GM12865 (cell line): ENCODE data around the gene CTNND2.

Experiments used
- DNase-seq: peaks from one replicate; pipeline ENCODE4 v3.0.0; 2010; ENCODE audit warnings: low read depth
- H3K4me3 ChIP-seq: 2 replicates; pipeline ENCODE4 v1.5.1; 2011; ENCODE audit warnings: mild to moderate bottlenecking, low read depth, low read length, control low read depth
- TF ChIP-seq, protein P1 (sequence below): IDR thresholded peaks from 2 replicates; pipeline ENCODE4 v1.5.1; 2011; ENCODE audit warnings: low read length, control low read depth, low read depth, inconsistent platforms; ENCODE audit not compliant: insufficient read depth; ENCODE audit errors: missing control alignments

The CTNND2 gene

DNA sequence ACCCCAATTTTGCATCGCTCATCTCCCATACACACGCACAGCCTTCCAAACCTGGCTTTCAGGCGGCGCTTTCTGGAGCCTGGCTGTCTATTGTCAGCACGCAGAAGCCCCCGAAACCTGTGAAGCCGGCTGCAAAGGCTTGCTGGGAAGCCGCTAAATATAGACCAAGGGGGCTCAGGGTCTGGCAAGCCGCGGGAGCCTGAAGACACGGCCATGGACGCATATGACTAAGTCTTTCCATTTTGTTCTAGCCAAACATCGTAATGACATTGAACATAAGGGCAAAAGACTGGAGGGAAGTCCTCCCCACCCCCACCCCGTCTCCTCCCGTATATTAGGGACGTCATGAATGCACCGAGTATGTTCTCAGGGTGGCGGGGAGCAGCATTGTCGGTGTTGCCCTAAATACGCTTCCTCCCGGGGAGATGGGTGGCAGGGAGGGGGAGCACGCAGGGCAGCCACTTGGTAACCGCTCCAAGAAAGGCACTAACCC, 1.1 kb downstream of the CTNND2 start:
- DNase-seq, result no peak
- no peak overlapping the region for H3K4me3 ChIP-seq
- TF ChIP-seq, protein P1, sequence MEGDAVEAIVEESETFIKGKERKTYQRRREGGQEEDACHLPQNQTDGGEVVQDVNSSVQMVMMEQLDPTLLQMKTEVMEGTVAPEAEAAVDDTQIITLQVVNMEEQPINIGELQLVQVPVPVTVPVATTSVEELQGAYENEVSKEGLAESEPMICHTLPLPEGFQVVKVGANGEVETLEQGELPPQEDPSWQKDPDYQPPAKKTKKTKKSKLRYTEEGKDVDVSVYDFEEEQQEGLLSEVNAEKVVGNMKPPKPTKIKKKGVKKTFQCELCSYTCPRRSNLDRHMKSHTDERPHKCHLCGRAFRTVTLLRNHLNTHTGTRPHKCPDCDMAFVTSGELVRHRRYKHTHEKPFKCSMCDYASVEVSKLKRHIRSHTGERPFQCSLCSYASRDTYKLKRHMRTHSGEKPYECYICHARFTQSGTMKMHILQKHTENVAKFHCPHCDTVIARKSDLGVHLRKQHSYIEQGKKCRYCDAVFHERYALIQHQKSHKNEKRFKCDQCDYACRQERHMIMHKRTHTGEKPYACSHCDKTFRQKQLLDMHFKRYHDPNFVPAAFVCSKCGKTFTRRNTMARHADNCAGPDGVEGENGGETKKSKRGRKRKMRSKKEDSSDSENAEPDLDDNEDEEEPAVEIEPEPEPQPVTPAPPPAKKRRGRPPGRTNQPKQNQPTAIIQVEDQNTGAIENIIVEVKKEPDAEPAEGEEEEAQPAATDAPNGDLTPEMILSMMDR, result no peak

DNA sequence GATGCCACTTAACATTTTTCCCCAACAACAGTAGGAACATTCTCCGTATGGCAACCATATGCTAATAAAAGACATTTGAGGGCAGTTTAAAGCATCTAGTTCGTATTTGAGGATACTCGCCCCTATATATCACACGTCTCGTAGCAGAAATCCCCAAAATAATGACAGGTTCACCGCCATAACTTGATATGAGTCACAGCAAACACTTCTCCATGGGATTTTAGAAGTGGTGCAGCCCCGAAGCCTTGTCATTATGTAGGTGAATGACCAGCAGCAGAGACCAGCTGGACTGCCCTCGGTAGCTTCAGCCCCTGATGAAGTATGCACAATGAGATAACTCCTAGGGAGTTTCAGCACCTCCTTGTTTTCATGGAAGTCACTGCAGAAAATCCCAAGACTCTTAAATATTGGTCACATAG, 2.0 kb downstream of the CTNND2 start:
- TF ChIP-seq, protein P1, result no peak
- no peak for DNase-seq
- H3K4me3 ChIP-seq, result no peak overlapping the region

GRCh38 chr5:11898787-11899186, 5.5 kb downstream of the CTNND2 start:
- DNase-seq, result no peak
- TF ChIP-seq, protein P1, result no peak
- H3K4me3 ChIP-seq, result no peak overlapping the region

DNA sequence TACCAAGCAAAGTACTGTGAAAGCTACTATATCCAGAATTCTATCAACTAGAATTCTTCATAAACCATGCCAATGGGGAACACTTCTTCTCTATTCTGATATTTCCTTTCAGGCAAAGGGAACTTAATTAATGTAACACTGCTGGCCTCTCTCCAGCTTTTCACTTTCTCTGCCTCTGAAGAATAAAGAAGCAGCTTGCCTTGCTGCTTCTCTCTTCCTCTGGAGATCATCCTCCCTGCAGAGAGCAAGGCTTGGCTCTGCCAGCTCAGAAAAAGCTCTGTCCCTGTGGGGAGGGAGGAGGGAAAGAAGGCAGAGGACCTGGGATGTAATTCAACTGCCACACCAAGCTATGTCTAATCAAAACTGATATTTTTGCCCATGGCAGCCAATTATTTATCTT, 6.5 kb downstream of the CTNND2 start:
- H3K4me3 ChIP-seq, result no peak overlapping the region
- TF ChIP-seq, protein P1, result no peak
- no peak for DNase-seq

GRCh38 chr5:11894992-11895391, 9.3 kb downstream of the CTNND2 start:
- H3K4me3 ChIP-seq, result no peak overlapping the region
- TF ChIP-seq, protein P1, result no peak
- no peak for DNase-seq

DNA sequence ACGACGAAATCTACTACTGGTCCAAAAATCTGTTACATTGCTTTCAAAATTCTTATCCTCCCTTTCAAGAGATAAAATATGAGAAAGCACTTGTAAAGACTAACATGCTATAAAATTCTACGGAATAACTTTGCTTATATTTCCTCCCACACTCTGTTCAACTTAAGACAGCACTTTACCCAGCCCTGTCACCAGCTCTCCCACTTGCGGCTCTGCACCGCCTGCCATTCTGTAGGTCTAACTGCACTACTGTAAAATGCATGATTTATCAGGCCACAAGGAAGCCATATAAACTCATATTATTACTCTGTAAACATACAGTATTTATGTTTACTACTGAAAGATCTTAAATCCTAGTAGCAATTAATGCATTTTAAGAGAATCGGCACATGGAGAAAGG, 11.4 kb downstream of the CTNND2 start:
- TF ChIP-seq, protein P1, result no peak
- no peak overlapping the region for H3K4me3 ChIP-seq
- no peak for DNase-seq

GRCh38 chr5:11890777-11891176, 13.5 kb downstream of the CTNND2 start:
- no peak for DNase-seq
- TF ChIP-seq, protein P1, result no peak
- H3K4me3 ChIP-seq, result no peak overlapping the region
